GM23338 (cell line): ENCODE measurements around the gene GNG12. TPM values are rescaled to one million over a fixed set of nuclear protein-coding genes. Genes with fewer than 3 reads are reported as not detected.

Experiments used
- ATAC-seq: fragments of 200-7000 bp; cut with Tn5 transposase; 3 replicates; pipeline ENCODE4 v1.9.1; 2020
- DNase-seq: peaks from one replicate; pipeline ENCODE4 v3.0.0-alpha.2; 2015; ENCODE audit warnings: low spot score
- H2AFZ ChIP-seq: fragments of 200-600 bp; sonication (generic); 2 replicates; pipeline ENCODE4 v1.8.0; 2016; ENCODE audit warnings: antibody characterized with exemption, mild to moderate bottlenecking, moderate library complexity
- H3F3A ChIP-seq: fragments of 200-600 bp; sonication (generic); replicated peaks from 2 replicates; pipeline ENCODE4 v1.8.0; 2017; ENCODE audit warnings: antibody characterized with exemption, mixed run types, low read depth
- H3K27ac ChIP-seq: fragments of 200-600 bp; sonication (generic); 2 replicates; pipeline ENCODE4 v1.6.1; 2016; ENCODE audit warnings: low read depth
- H3K27me3 ChIP-seq: fragments of 200-600 bp; sonication (generic); 2 replicates; pipeline ENCODE4 v1.8.0; 2016; ENCODE audit warnings: mild to moderate bottlenecking, mixed run types, moderate library complexity; ENCODE audit not compliant: insufficient read depth
- H3K36me3 ChIP-seq: fragments of 200-600 bp; sonication (generic); 2 replicates; pipeline ENCODE4 v1.8.0; 2016; ENCODE audit warnings: mild to moderate bottlenecking; ENCODE audit not compliant: insufficient read depth
- H3K4me1 ChIP-seq: fragments of 200-600 bp; sonication (generic); 2 replicates; pipeline ENCODE4 v1.8.0; 2016; ENCODE audit warnings: mild to moderate bottlenecking, moderate library complexity; ENCODE audit not compliant: insufficient read depth
- H3K4me2 ChIP-seq: fragments of 200-600 bp; sonication (generic); 2 replicates; pipeline ENCODE4 v1.7.1; 2017; ENCODE audit warnings: mixed run types
- H3K4me3 ChIP-seq: fragments of 200-600 bp; sonication (generic); 2 replicates; pipeline ENCODE4 v1.6.1; 2016; ENCODE audit warnings: mixed run types
- H3K79me2 ChIP-seq: fragments of 200-600 bp; sonication (generic); replicated peaks from 2 replicates; pipeline ENCODE4 v1.8.0; 2017; ENCODE audit warnings: mild to moderate bottlenecking; ENCODE audit not compliant: insufficient read depth
- H3K9me2 ChIP-seq: fragments of 200-600 bp; sonication (generic); 2 replicates; pipeline ENCODE4 v1.8.0; 2017; ENCODE audit not compliant: insufficient read depth
- H4K20me1 ChIP-seq: fragments of 200-600 bp; sonication (generic); replicated peaks from 2 replicates; pipeline ENCODE4 v1.8.0; 2017; ENCODE audit warnings: mild to moderate bottlenecking; ENCODE audit not compliant: insufficient read depth
- H3K27ac Mint-ChIP-seq: 2 replicates; pipeline ENCODE4 v1.8.0; 2020; ENCODE audit warnings: inconsistent platforms, mild to moderate bottlenecking, moderate library complexity, mixed read lengths
- H3K27me3 Mint-ChIP-seq: 3 replicates; pipeline ENCODE4 v1.8.0; 2022; ENCODE audit warnings: low read depth, mild to moderate bottlenecking, moderate library complexity, mixed read lengths, inconsistent platforms; ENCODE audit not compliant: insufficient read depth, poor library complexity
- H3K36me3 Mint-ChIP-seq: 3 replicates; pipeline ENCODE4 v1.8.0; 2021; ENCODE audit warnings: low read depth, mild to moderate bottlenecking, inconsistent platforms, moderate library complexity, mixed read lengths
- H3K4me1 Mint-ChIP-seq: 3 replicates; pipeline ENCODE4 v1.8.0; 2020; ENCODE audit warnings: mild to moderate bottlenecking, inconsistent platforms, mixed read lengths
- H3K4me3 Mint-ChIP-seq: 3 replicates; pipeline ENCODE4 v1.8.0; 2021; ENCODE audit warnings: moderate library complexity, mild to moderate bottlenecking, inconsistent platforms, mixed read lengths
- H3K9me3 Mint-ChIP-seq: 3 replicates; pipeline ENCODE4 v1.8.0; 2020; ENCODE audit warnings: moderate library complexity, mild to moderate bottlenecking, inconsistent platforms, mixed read lengths
- CREB1 ChIP-seq: fragments of 250-450 bp; sonication (Bioruptor Pico); IDR thresholded peaks from 2 replicates; pipeline ENCODE4 v1.5.0; 2020; ENCODE audit warnings: low read depth, mild to moderate bottlenecking, moderate library complexity
- CTCF ChIP-seq, 2 experiments: fragments of 200-600 bp in 1 of 2; sonication (generic) in 1 of 2; conservative IDR thresholded peaks; 2 replicates each; pipeline versions ENCODE4 v1.5.1 to v1.6.1; 2016 to 2017; ENCODE audit warnings: antibody characterized with exemption in 2 of 2, low read depth in 2 of 2, mild to moderate bottlenecking in 2 of 2, moderate library complexity in 1 of 2
- ETS1 ChIP-seq: IDR thresholded peaks from 2 replicates; pipeline ENCODE4 v1.6.1; 2016; ENCODE audit warnings: antibody characterized with exemption
- EZH2 ChIP-seq: fragments of 200-600 bp; sonication (generic); IDR thresholded peaks from one replicate; pipeline ENCODE4 v1.8.0; 2017; ENCODE audit warnings: antibody characterized with exemption, mild to moderate bottlenecking, low read depth; ENCODE audit not compliant: unreplicated experiment
- EZH2phosphoT487 ChIP-seq: fragments of 200-600 bp; sonication (generic); IDR thresholded peaks from one replicate; pipeline ENCODE4 v1.8.1; 2018; ENCODE audit warnings: antibody characterized with exemption; ENCODE audit not compliant: unreplicated experiment
- JUNB ChIP-seq: IDR thresholded peaks from one replicate; pipeline ENCODE4 v1.6.1; 2016; ENCODE audit warnings: antibody characterized with exemption; ENCODE audit not compliant: unreplicated experiment
- NANOG ChIP-seq: IDR thresholded peaks from 2 replicates; pipeline ENCODE4 v1.6.1; 2016; ENCODE audit warnings: antibody characterized with exemption, borderline replicate concordance
- POLR2AphosphoS5 ChIP-seq: IDR thresholded peaks from 2 replicates; pipeline ENCODE4 v1.6.1; 2016; ENCODE audit warnings: antibody characterized with exemption, low read depth
- REST ChIP-seq: IDR thresholded peaks from one replicate; pipeline ENCODE4 v1.6.1; 2018; ENCODE audit warnings: antibody characterized with exemption; ENCODE audit not compliant: unreplicated experiment
- STAT1 ChIP-seq: IDR thresholded peaks from one replicate; pipeline ENCODE4 v1.6.1; 2016; ENCODE audit warnings: antibody characterized with exemption; ENCODE audit not compliant: unreplicated experiment
- ZNF114 ChIP-seq: fragments of 250-450 bp; sonication (Bioruptor Pico); IDR thresholded peaks from 2 replicates; pipeline ENCODE4 v1.5.0; 2020; ENCODE audit warnings: mild to moderate bottlenecking, moderate library complexity
- ZNF331 ChIP-seq: fragments of 250-450 bp; sonication (Bioruptor Pico); IDR thresholded peaks from 2 replicates; pipeline ENCODE4 v1.5.0; 2020; ENCODE audit warnings: low read depth, mild to moderate bottlenecking, moderate library complexity
- ZNF462 ChIP-seq: fragments of 250-450 bp; sonication (Bioruptor Pico); IDR thresholded peaks from 2 replicates; pipeline ENCODE4 v1.5.0; 2020; ENCODE audit warnings: mild to moderate bottlenecking, moderate library complexity
- polyA plus RNA-seq: library from polyadenylated mRNA; unstranded; fragments of >200 nt; fragmentation: Nextera tagmentation; extraction: Ambion mirVana; gene quantifications from 2 replicates; pipeline ENCODE4 v1.2.1, GENCODE V29; 2016
- total RNA-seq: library from RNA; depleted of rRNA; stranded (reverse); fragments of >200 nt; shearing (Covaris generic); gene quantifications from 2 replicates; pipeline ENCODE4 v1.2.3, GENCODE V29; 2014

Gene GNG12
- total and polyA plus RNA-seq, 2 experiments from 2014 or later: 13.4 to 33.0 TPM

- H3K4me3 ChIP-seq: no peak overlapping the region
- no peak overlapping the region for H3K4me3 Mint-ChIP-seq
- H3K36me3 ChIP-seq: no peaks in the 10 kb centered on the region
- no peaks in the 10 kb centered on the region for H3F3A ChIP-seq
- peaks cover 4% of the 10 kb centered on the region; the same call in 1 of the 2 replicates for H3K79me2 ChIP-seq
- peaks cover 31% of the 10 kb centered on the region for H3K4me1 ChIP-seq
- H3K4me1 Mint-ChIP-seq: peaks cover 25% of the 10 kb centered on the region
- DNase-seq (no peak), ATAC-seq (no peak)
- no peak for TF ChIP-seq ETS1
- TF ChIP-seq CTCF (conservative IDR thresholded peaks at IDR 0.05; ENCODE audit: low read depth in 2 of 2): no peak
- TF ChIP-seq EZH2: no peak
- no peak for TF ChIP-seq ZNF114 (CRISPR knock-in tag)
- no peak for TF ChIP-seq ZNF331 (CRISPR knock-in tag)
- TF ChIP-seq NANOG: no peak
- no peak for TF ChIP-seq ZNF462
- TF ChIP-seq STAT1: no peak
- no peak for TF ChIP-seq CREB1 (CRISPR knock-in tag)
- no peak for TF ChIP-seq JUNB
- no peak for TF ChIP-seq EZH2phosphoT487
- TF ChIP-seq REST: no peak
- TF ChIP-seq POLR2AphosphoS5: no peak
- no peak overlapping the region for H2AFZ ChIP-seq
- H3K27ac Mint-ChIP-seq: no peak overlapping the region
- H3K27me3 Mint-ChIP-seq: no peaks in the 10 kb centered on the region
- no peaks in the 10 kb centered on the region for H3K27me3 ChIP-seq
- H3K27ac ChIP-seq: no peak overlapping the region
- H3K9me3 Mint-ChIP-seq: no peaks in the 10 kb centered on the region
- 0 out of 2 replicates have a peak, but pooled peaks cover 7% of the 10 kb centered on the region for H4K20me1 ChIP-seq
- no peak overlapping the region for H3K4me2 ChIP-seq
- H3K36me3 Mint-ChIP-seq: no peaks in the 10 kb centered on the region
- H3K9me2 ChIP-seq: no peaks in the 10 kb centered on the region
Observed at GRCh38 chr1:67789551-67789950, 43.7 kb downstream of the GNG12 start.
